H1 (cell line): ENCODE measurements around the gene YARS1. TPM values are rescaled to one million over a fixed set of nuclear protein-coding genes. Genes with fewer than 3 reads are reported as not detected.
A peak's percentile ranks its signal among the peaks of the same experiment; 100 is the strongest.

Source experiments
- CTCF ChIA-PET: fragments of 300-600 bp; sonication (Branson Sonifier 250); formaldehyde crosslinking; loops from one replicate; lab custom pipeline; 2021; ENCODE audit not compliant: partially characterized antibody; lab: Charles Lee
- POLR2A ChIA-PET: fragments of 300-600 bp; sonication (Branson Sonifier 250); formaldehyde crosslinking; loops from one replicate; lab custom pipeline; 2021; ENCODE audit warnings: inconsistent platforms; ENCODE audit not compliant: partially characterized antibody; lab: Charles Lee
- DNase-seq, 2 experiments: peaks; one replicate each; pipeline versions ENCODE4 v3.0.0 to v3.0.0-alpha.2; 2010 to 2022; ENCODE audit warnings: low spot score in 2 of 2, low read depth in 1 of 2, mixed read lengths in 1 of 2
- FAIRE-seq: peaks from 2 replicates; lab custom pipeline; 2011; peaks lifted over from hg19 to GRCh38; lab: Jason Lieb, UNC
- H2AFZ ChIP-seq: 2 replicates; pipeline ENCODE4 v1.8.1; 2012; ENCODE audit warnings: low read length, inconsistent platforms
- H2AK5ac ChIP-seq: 2 replicates; pipeline ENCODE4 v1.6.1; 2013; ENCODE audit warnings: low read depth, low read length
- H2BK120ac ChIP-seq: replicated peaks from 2 replicates; pipeline ENCODE3; 2013; ENCODE audit warnings: low read depth, low read length, inconsistent platforms
- H2BK12ac ChIP-seq: 2 replicates; pipeline ENCODE4 v1.6.1; 2013; ENCODE audit warnings: low read depth, low read length
- H2BK15ac ChIP-seq: 2 replicates; pipeline ENCODE4 v1.6.1; 2013; ENCODE audit warnings: low read length
- H2BK20ac ChIP-seq: 2 replicates; pipeline ENCODE4 v1.6.1; 2013; ENCODE audit warnings: low read length
- H2BK5ac ChIP-seq: 2 replicates; pipeline ENCODE4 v1.6.1; 2013; ENCODE audit warnings: low read depth, low read length
- H3K14ac ChIP-seq: 2 replicates; pipeline ENCODE4 v1.6.1; 2013; ENCODE audit warnings: inconsistent platforms; ENCODE audit not compliant: insufficient read length
- H3K18ac ChIP-seq: 2 replicates; pipeline ENCODE4 v1.6.1; 2013; ENCODE audit warnings: low read length; ENCODE audit errors: extremely low read depth
- H3K23ac ChIP-seq: 2 replicates; pipeline ENCODE4 v1.6.1; 2013; ENCODE audit warnings: inconsistent platforms; ENCODE audit not compliant: insufficient read length
- H3K23me2 ChIP-seq: 2 replicates; pipeline ENCODE4 v1.6.1; 2013; ENCODE audit warnings: low read depth, low read length
- H3K27ac ChIP-seq: 2 replicates; pipeline ENCODE4 v1.6.1; 2011; ENCODE audit warnings: low read depth, low read length, inconsistent platforms
- H3K27me3 ChIP-seq, 4 experiments: replicated peaks in 1 of 4; 1 replicate in 1 of 4; 2 replicates in 3 of 4; pipeline versions ENCODE4 v1.6.1 to v1.8.1; 2011 to 2013; ENCODE audit warnings: low read length in 3 of 4, mild to moderate bottlenecking in 3 of 4, inconsistent platforms in 2 of 4, mixed read lengths in 2 of 4, moderate library complexity in 1 of 4; ENCODE audit not compliant: control insufficient read depth in 3 of 4, insufficient read depth in 3 of 4; ENCODE audit errors: extremely low read depth in 1 of 4
- H3K36me3 ChIP-seq, 4 experiments: 2 replicates each; pipeline versions ENCODE4 v1.6.1 to v1.8.1; 2011 to 2013; ENCODE audit warnings: mild to moderate bottlenecking in 4 of 4, low read length in 3 of 4, moderate library complexity in 2 of 4, control low read depth in 1 of 4, inconsistent platforms in 1 of 4; ENCODE audit not compliant: insufficient read depth in 4 of 4, control insufficient read depth in 2 of 4
- H3K4ac ChIP-seq: replicated peaks from 2 replicates; pipeline ENCODE3; 2013; ENCODE audit warnings: low read length, low read depth, mixed read lengths, inconsistent platforms; ENCODE audit not compliant: insufficient read length
- H3K4me1 ChIP-seq, 4 experiments: replicated peaks in 1 of 4; 1 replicate in 1 of 4; 2 replicates in 3 of 4; pipeline versions ENCODE4 v1.6.1 to v1.8.1; 2011 to 2013; ENCODE audit warnings: low read length in 3 of 4, inconsistent platforms in 2 of 4, mixed read lengths in 1 of 4; ENCODE audit not compliant: insufficient read depth in 4 of 4, control insufficient read depth in 3 of 4
- H3K4me2 ChIP-seq, 2 experiments: 2 replicates each; pipeline versions ENCODE4 v1.6.1 to v1.8.1; 2011 to 2013; ENCODE audit warnings: low read depth in 2 of 2, low read length in 2 of 2, control low read depth in 1 of 2, inconsistent platforms in 1 of 2, mild to moderate bottlenecking in 1 of 2; ENCODE audit not compliant: insufficient read depth in 1 of 2
- H3K4me3 ChIP-seq, 4 experiments: fragments of 200-600, 300-600 bp in 1 of 4; sonication (generic), shearing (Covaris generic), sonication (Bioruptor Twin) in 1 of 4; 2 replicates each; pipeline versions ENCODE4 v1.5.1 to v1.8.1; 2011 to 2016; ENCODE audit warnings: low read length in 4 of 4, low read depth in 3 of 4, control low read depth in 2 of 4, inconsistent platforms in 2 of 4, mild to moderate bottlenecking in 2 of 4, mixed read lengths in 1 of 4, moderate library complexity in 1 of 4; ENCODE audit not compliant: insufficient read depth in 2 of 4; ENCODE audit errors: extremely low read depth in 1 of 4
- H3K56ac ChIP-seq: replicated peaks from 2 replicates; pipeline ENCODE3; 2013; ENCODE audit warnings: low read depth, mild to moderate bottlenecking, mixed read lengths, low read length, inconsistent platforms; ENCODE audit not compliant: insufficient read length
- H3K79me1 ChIP-seq: 2 replicates; pipeline ENCODE4 v1.6.1; 2013; ENCODE audit warnings: low read depth, low read length, control low read depth
- H3K79me2 ChIP-seq, 2 experiments: 2 replicates each; pipeline versions ENCODE4 v1.6.1 to v1.8.1; 2012 to 2013; ENCODE audit warnings: low read length in 2 of 2, mild to moderate bottlenecking in 2 of 2, inconsistent platforms in 1 of 2; ENCODE audit not compliant: insufficient read depth in 2 of 2, control insufficient read depth in 1 of 2
- H3K9ac ChIP-seq, 4 experiments: replicated peaks in 1 of 4; 1 replicate in 1 of 4; 2 replicates in 3 of 4; pipeline versions ENCODE4 v1.6.1 to v1.8.1; 2011 to 2013; ENCODE audit warnings: low read depth in 3 of 4, low read length in 3 of 4, control low read depth in 2 of 4, mild to moderate bottlenecking in 2 of 4, moderate library complexity in 2 of 4, inconsistent platforms in 1 of 4; ENCODE audit errors: extremely low read depth in 1 of 4
- H3K9me3 ChIP-seq, 2 experiments: 2 replicates each; pipeline versions ENCODE4 v1.6.1 to v1.8.1; 2012 to 2013; ENCODE audit warnings: mild to moderate bottlenecking in 2 of 2, moderate library complexity in 2 of 2, control low read depth in 1 of 2, inconsistent platforms in 1 of 2, low read depth in 1 of 2, low read length in 1 of 2, mixed read lengths in 1 of 2; ENCODE audit not compliant: insufficient read depth in 2 of 2
- H4K20me1 ChIP-seq, 2 experiments: replicated peaks in 1 of 2; 2 replicates each; pipeline versions ENCODE3 to v1.8.1; 2011 to 2013; ENCODE audit warnings: inconsistent platforms in 2 of 2, low read length in 2 of 2, mild to moderate bottlenecking in 1 of 2; ENCODE audit not compliant: insufficient read depth in 2 of 2, control insufficient read depth in 1 of 2
- H4K5ac ChIP-seq: 2 replicates; pipeline ENCODE4 v1.6.1; 2013; ENCODE audit warnings: low read length, low read depth, mixed read lengths, inconsistent platforms; ENCODE audit not compliant: insufficient read length
- H4K8ac ChIP-seq: 2 replicates; pipeline ENCODE4 v1.8.0; 2013; ENCODE audit warnings: mild to moderate bottlenecking, moderate library complexity, low read length, inconsistent platforms; ENCODE audit not compliant: insufficient read depth; ENCODE audit errors: extremely low read depth
- H4K91ac ChIP-seq: replicated peaks from 2 replicates; pipeline ENCODE3; 2013; ENCODE audit warnings: low read length, mixed read lengths, inconsistent platforms; ENCODE audit not compliant: insufficient read length
- CHD2 ChIP-seq: IDR thresholded peaks from 2 replicates; pipeline ENCODE4 v1.6.1; 2012; ENCODE audit warnings: low read length, improper control_type of control experiment
- HDAC6 ChIP-seq: IDR thresholded peaks from one replicate; pipeline ENCODE4 v1.7.1; 2012; ENCODE audit warnings: low read depth, mild to moderate bottlenecking, inconsistent platforms, low read length, moderate library complexity
- JUN ChIP-seq: IDR thresholded peaks from 2 replicates; pipeline ENCODE4 v1.6.1; 2011; ENCODE audit warnings: low read depth, mild to moderate bottlenecking, improper control_type of control experiment, low read length
- POLR2AphosphoS5 ChIP-seq: IDR thresholded peaks from 2 replicates; pipeline ENCODE4 v1.6.1; 2011; ENCODE audit warnings: low read depth, low read length
- SP2 ChIP-seq: IDR thresholded peaks from 2 replicates; pipeline ENCODE4 v1.6.1; 2012; ENCODE audit warnings: mild to moderate bottlenecking, low read length, inconsistent platforms
- ZNF274 ChIP-seq: IDR thresholded peaks from 2 replicates; pipeline ENCODE4 v1.7.0; 2012; ENCODE audit warnings: low read length, borderline replicate concordance; ENCODE audit errors: extremely low read depth
- polyA plus RNA-seq, 7 experiments: library from polyadenylated mRNA; depleted of rRNA in 3 of 7; stranded (reverse) in 5 of 7; unstranded in 2 of 7; fragments of >200 nt in 5 of 7; fragments of 200-250 nt in 2 of 7; gene quantifications; 1 replicate in 5 of 7; 2 replicates in 1 of 7; 4 replicates in 1 of 7; pipeline versions ENCODE4 v1.2.1 to v1.2.3, GENCODE V29; 2011 to 2013; ENCODE audit warnings: missing spikeins in 2 of 7, mixed read lengths in 2 of 7
- total RNA-seq: library from RNA; stranded (reverse); fragmentation: NEBNext Ultra II Directional; extraction: Animal tissue kit (Norgen Biotek cat#: 25700); gene quantifications from 2 replicates; pipeline ENCODE4 v1.2.1, GENCODE V29; 2021
- TF ChIP-seq, protein P1 (sequence below): IDR thresholded peaks from 2 replicates; pipeline ENCODE4 v1.6.1; 2011; ENCODE audit warnings: low read depth, mild to moderate bottlenecking, low read length; ENCODE audit not compliant: insufficient read depth

YARS1 gene
- total and polyA plus RNA-seq, 2 of the 8 experiments (the other 6 are each of a cell fraction or from before 2014, with no cell fraction given), result 47.1 to 226 TPM

DNA sequence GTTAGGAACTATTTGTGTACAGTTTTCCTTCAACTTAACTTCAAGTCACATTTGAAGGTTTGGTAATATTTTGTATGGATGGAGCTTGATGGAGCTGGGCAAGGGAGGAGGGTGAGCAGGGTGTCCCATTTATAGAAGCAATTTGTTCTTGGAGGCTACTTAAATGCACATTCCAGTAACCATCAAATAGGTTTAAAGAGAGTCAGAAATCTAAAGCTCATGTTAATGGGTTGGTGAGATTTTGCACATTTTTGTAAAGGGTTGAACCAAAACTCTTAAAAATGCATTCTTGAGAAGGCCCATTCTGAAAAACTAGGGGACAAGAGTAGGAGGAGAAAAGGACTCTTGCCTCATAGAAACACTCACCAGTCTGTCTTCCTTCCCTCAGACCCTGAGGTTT lies 43.4 kb upstream of the YARS1 start:
- H3K56ac ChIP-seq, result no peak overlapping the region
- FAIRE-seq (no peak), DNase-seq (peak in 1 of 2 experiments; percentile 13)
- H4K8ac ChIP-seq, result no peak overlapping the region
- TF ChIP-seq ZNF274 (no peak), SP2 (no peak), CHD2 (no peak), JUN (no peak), POLR2AphosphoS5 (no peak), HDAC6 (no peak)
- TF ChIP-seq, protein P1, sequence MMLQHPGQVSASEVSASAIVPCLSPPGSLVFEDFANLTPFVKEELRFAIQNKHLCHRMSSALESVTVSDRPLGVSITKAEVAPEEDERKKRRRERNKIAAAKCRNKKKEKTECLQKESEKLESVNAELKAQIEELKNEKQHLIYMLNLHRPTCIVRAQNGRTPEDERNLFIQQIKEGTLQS, result no peak
- no peaks in the 10 kb centered on the region for H3K79me2 ChIP-seq
- H2BK15ac ChIP-seq, result no peak overlapping the region
- CTCF ChIA-PET, result interaction anchor here (1.1 to 1.9 kb wide), 4 partner anchors 8 to 63 kb away, joined by 3 to 6 read pairs (median 3); no protein-coding TSS in a partner anchor
- H3K4me3 ChIP-seq, result no peak overlapping the region
- H3K4me1 ChIP-seq, result no peaks in the 10 kb centered on the region
- H3K4me2 ChIP-seq, result no peak overlapping the region
- no peaks in the 10 kb centered on the region for H3K79me1 ChIP-seq
- no peaks in the 10 kb centered on the region for H3K23me2 ChIP-seq
- no peak overlapping the region for H3K27ac ChIP-seq
- POLR2A ChIA-PET, result interaction anchor here (0.8 to 1.1 kb wide), 3 partner anchors 12 to 25 kb away, joined by 3 to 4 read pairs (median 3); no protein-coding TSS in a partner anchor
- no peak overlapping the region for H3K9ac ChIP-seq
- H4K5ac ChIP-seq, result no peak overlapping the region
- no peak overlapping the region for H2BK20ac ChIP-seq
- no peak overlapping the region for H2AFZ ChIP-seq
- H2BK12ac ChIP-seq, result no peak overlapping the region
- no peak overlapping the region for H3K23ac ChIP-seq
- no peak overlapping the region for H3K14ac ChIP-seq
- H2BK5ac ChIP-seq, result no peak overlapping the region
- H3K27me3 ChIP-seq, result no peaks in the 10 kb centered on the region
- no peak overlapping the region for H3K4ac ChIP-seq
- no peak overlapping the region for H4K91ac ChIP-seq
- H3K18ac ChIP-seq, result no peak overlapping the region
- H2BK120ac ChIP-seq, result no peak overlapping the region
- H3K9me3 ChIP-seq, result no peaks in the 10 kb centered on the region
- H4K20me1 ChIP-seq, result peaks cover 0 to 2% of the 10 kb centered on the region in 2 experiments
- peaks cover 6 to 33% (median 10%) of the 10 kb centered on the region in 4 experiments; a peak in 6 of 8 replicates for H3K36me3 ChIP-seq
- H2AK5ac ChIP-seq, result no peak overlapping the region
